PC-9 (cell line): ENCODE results near the gene PFAS. TPM values are rescaled to one million over a fixed set of nuclear protein-coding genes. Genes with fewer than 3 reads are reported as not detected.

Experiments used
- Bru-seq: library from RNA; stranded (reverse); fragments of 400-500 nt; gene quantifications from one replicate; lab custom pipeline; 2021; lab: Mats Ljungman, UMichigan
- BruChase-seq, 2 experiments: library from RNA; stranded (reverse); fragments of 400-500 nt; gene quantifications; one replicate each; lab custom pipeline; 2021; lab: Mats Ljungman, UMichigan
- BruUV-seq: library from RNA; stranded (reverse); fragments of 400-500 nt; replicated peaks from 2 replicates; lab custom pipeline; 2021; lab: Mats Ljungman, UMichigan
- CTCF ChIA-PET: fragments of 300-600 bp; sonication (Branson Sonifier 250); formaldehyde crosslinking; loops from one replicate; lab custom pipeline; 2022; ENCODE audit warnings: antibody characterized with exemption; lab: Charles Lee
- POLR2A ChIA-PET: fragments of 300-600 bp; sonication (Branson Sonifier 250); formaldehyde crosslinking; loops from one replicate; lab custom pipeline; 2022; ENCODE audit warnings: antibody characterized with exemption; ENCODE audit not compliant: unreplicated experiment; lab: Charles Lee
- DNase-seq, 2 experiments: peaks; one replicate each; pipeline versions ENCODE4 v3.0.0 to v3.0.0-alpha.2; 2015 to 2022; ENCODE audit warnings: mixed read lengths in 1 of 2
- H2AFZ ChIP-seq: fragments of 200-600 bp; sonication (generic); 2 replicates; pipeline ENCODE4 v1.8.1; 2017; ENCODE audit warnings: antibody characterized with exemption
- H3F3A ChIP-seq: fragments of 200-600 bp; sonication (generic); 2 replicates; pipeline ENCODE4 v1.8.1; 2017; ENCODE audit warnings: antibody characterized with exemption, mild to moderate bottlenecking, low read depth; ENCODE audit not compliant: insufficient read depth
- H3K27ac ChIP-seq: fragments of 200-600 bp; sonication (generic); 2 replicates; pipeline ENCODE4 v1.6.1; 2016; ENCODE audit warnings: mixed run types
- H3K27me3 ChIP-seq: fragments of 200-600 bp; sonication (generic); 2 replicates; pipeline ENCODE4 v1.6.1; 2016; ENCODE audit warnings: low read depth, mixed run types; ENCODE audit not compliant: insufficient read depth
- H3K36me3 ChIP-seq: fragments of 200-600 bp; sonication (generic); 2 replicates; pipeline ENCODE4 v1.6.1; 2016; ENCODE audit warnings: low read depth, mixed run types
- H3K4me1 ChIP-seq: fragments of 200-600 bp; sonication (generic); replicated peaks from 2 replicates; pipeline ENCODE4 v1.6.1; 2016; ENCODE audit warnings: mixed run types; ENCODE audit not compliant: insufficient read depth
- H3K4me2 ChIP-seq: fragments of 200-600 bp; sonication (generic); 2 replicates; pipeline ENCODE4 v1.6.1; 2017; ENCODE audit warnings: mixed run types
- H3K4me3 ChIP-seq: fragments of 200-600 bp; sonication (generic); 2 replicates; pipeline ENCODE4 v1.6.1; 2016; ENCODE audit warnings: mixed run types
- H3K79me2 ChIP-seq: fragments of 200-600 bp; sonication (generic); 2 replicates; pipeline ENCODE4 v1.6.1; 2017; ENCODE audit warnings: low read depth, mixed run types
- H3K9me2 ChIP-seq: fragments of 200-600 bp; sonication (generic); 2 replicates; pipeline ENCODE4 v1.8.1; 2017; ENCODE audit warnings: mild to moderate bottlenecking; ENCODE audit not compliant: insufficient read depth
- H3K9me3 ChIP-seq: fragments of 200-600 bp; sonication (generic); 2 replicates; pipeline ENCODE4 v1.8.1; 2016; ENCODE audit warnings: low read depth; ENCODE audit not compliant: insufficient read depth
- H4K20me1 ChIP-seq: fragments of 200-600 bp; sonication (generic); 2 replicates; pipeline ENCODE4 v1.8.1; 2017; ENCODE audit not compliant: insufficient read depth
- EZH2 ChIP-seq: fragments of 200-600 bp; sonication (generic); IDR thresholded peaks from 2 replicates; pipeline ENCODE4 v1.8.0; 2017; ENCODE audit warnings: antibody characterized with exemption, low read depth
- intact Hi-C: fragments of 100-400 bp; cut with micrococcal nuclease; formaldehyde crosslinking; loops from one replicate; pipeline ENCODE4 v1.10.0; 2022; ENCODE audit not compliant: unreplicated experiment
- long read RNA-seq: library from polyadenylated mRNA; stranded (forward); transcript quantifications from one replicate; pipeline ENCODE4 v2.0.0, GENCODE V29; 2022
- total RNA-seq: library from RNA; stranded (reverse); gene quantifications from 2 replicates; pipeline ENCODE4 v1.2.3, GENCODE V29; 2021
- TF ChIP-seq, protein P1 (sequence below): fragments of 200-600 bp; sonication (generic); conservative IDR thresholded peaks from 2 replicates; pipeline ENCODE4 v1.6.1; 2017; ENCODE audit warnings: mixed run types, antibody characterized with exemption, mild to moderate bottlenecking, moderate library complexity

PFAS gene, protein sequence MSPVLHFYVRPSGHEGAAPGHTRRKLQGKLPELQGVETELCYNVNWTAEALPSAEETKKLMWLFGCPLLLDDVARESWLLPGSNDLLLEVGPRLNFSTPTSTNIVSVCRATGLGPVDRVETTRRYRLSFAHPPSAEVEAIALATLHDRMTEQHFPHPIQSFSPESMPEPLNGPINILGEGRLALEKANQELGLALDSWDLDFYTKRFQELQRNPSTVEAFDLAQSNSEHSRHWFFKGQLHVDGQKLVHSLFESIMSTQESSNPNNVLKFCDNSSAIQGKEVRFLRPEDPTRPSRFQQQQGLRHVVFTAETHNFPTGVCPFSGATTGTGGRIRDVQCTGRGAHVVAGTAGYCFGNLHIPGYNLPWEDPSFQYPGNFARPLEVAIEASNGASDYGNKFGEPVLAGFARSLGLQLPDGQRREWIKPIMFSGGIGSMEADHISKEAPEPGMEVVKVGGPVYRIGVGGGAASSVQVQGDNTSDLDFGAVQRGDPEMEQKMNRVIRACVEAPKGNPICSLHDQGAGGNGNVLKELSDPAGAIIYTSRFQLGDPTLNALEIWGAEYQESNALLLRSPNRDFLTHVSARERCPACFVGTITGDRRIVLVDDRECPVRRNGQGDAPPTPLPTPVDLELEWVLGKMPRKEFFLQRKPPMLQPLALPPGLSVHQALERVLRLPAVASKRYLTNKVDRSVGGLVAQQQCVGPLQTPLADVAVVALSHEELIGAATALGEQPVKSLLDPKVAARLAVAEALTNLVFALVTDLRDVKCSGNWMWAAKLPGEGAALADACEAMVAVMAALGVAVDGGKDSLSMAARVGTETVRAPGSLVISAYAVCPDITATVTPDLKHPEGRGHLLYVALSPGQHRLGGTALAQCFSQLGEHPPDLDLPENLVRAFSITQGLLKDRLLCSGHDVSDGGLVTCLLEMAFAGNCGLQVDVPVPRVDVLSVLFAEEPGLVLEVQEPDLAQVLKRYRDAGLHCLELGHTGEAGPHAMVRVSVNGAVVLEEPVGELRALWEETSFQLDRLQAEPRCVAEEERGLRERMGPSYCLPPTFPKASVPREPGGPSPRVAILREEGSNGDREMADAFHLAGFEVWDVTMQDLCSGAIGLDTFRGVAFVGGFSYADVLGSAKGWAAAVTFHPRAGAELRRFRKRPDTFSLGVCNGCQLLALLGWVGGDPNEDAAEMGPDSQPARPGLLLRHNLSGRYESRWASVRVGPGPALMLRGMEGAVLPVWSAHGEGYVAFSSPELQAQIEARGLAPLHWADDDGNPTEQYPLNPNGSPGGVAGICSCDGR (N-terminal part only)
- total RNA-seq (54.5 and 68.2 TPM in 2 replicates), Bru-seq, nascent RNA (percentile 68 among the genes with signal in this experiment), BruChase-seq, experiment 1, labeled RNA remaining after a 2-hour chase (percentile 68 among the genes with signal in this experiment), BruChase-seq, experiment 2, labeled RNA remaining after a 6-hour chase (percentile 82 among the genes with signal in this experiment)
- long read RNA-seq, full-length matches to known transcripts: 6 of 20 reads
- long read RNA-seq, partial matches to known transcripts: 14 of 20 reads
- long read RNA-seq, other reads (novel, unspliced or antisense): 0 of 20 reads

DNA sequence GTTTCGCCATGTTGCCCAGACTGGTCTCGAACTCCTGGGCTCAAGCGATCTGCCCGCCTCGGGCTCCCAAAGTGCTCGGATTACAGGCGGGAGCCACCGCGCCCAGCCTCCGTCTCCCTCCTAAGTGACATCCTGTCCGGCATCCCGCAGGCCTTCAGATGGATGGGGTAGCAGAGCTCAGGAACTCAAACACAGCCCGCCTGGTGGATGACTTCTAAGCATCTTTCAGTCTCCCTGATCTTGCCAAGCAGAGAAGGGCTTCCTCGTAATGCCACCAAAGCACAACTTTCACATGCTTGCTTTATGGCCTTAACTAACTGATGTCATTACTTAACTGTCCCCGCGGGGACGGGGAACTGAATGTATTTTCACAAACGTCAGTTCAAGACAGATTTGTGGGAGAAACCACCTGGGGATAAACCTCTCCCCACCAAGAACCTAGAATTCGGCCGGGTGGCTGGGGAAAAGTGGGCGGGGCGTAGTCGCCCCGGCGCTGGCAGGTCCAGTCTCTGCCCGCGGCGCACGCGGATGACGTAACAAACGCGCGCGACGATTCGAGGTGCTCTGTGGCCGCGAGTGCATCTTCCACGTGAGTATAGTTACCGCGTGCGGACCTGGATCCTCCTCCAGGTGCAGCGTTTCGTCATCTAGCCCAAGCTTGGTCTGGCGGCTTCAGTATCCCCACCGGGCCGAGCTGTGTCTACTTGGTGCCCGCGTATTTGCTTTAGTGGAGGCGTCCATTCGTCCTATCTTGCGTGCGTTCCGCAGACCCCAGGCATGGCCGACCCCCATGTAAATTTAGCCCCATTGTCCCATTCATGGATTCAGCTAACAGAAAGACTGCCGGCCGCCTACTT, at the start of gene PFAS:
Gene PFAS, plus strand, starts transcription at position 539 of the 857 bp plus-strand sequence. CDS start 4,649 bp downstream, outside the sequence.
- no peaks in the 10 kb centered on the region for H3K27me3 ChIP-seq
- intact Hi-C loops: loop anchor here (1.0 to 2.0 kb wide), 3 partner anchors 46 to 136 kb away; partner anchors contain the start of gene SLC25A35
- POLR2A ChIA-PET: interaction anchor here (0.6 to 1.1 kb wide), 4 partner anchors 30 to 134 kb away, joined by 3 to 17 read pairs (median 4); no protein-coding TSS in a partner anchor
- no peaks in the 10 kb centered on the region for H3K36me3 ChIP-seq
- H3K4me2 ChIP-seq: peak within 1 kb of the TSS; percentile 80
- peak; percentile 83 to 96 for DNase-seq
- no peaks in the 10 kb centered on the region for H3K9me2 ChIP-seq
- H3K4me1 ChIP-seq: peaks cover 8% of the 10 kb centered on the region; the same call in 1 of the 2 replicates
- TF ChIP-seq EZH2: no peak
- TF ChIP-seq, protein P1, sequence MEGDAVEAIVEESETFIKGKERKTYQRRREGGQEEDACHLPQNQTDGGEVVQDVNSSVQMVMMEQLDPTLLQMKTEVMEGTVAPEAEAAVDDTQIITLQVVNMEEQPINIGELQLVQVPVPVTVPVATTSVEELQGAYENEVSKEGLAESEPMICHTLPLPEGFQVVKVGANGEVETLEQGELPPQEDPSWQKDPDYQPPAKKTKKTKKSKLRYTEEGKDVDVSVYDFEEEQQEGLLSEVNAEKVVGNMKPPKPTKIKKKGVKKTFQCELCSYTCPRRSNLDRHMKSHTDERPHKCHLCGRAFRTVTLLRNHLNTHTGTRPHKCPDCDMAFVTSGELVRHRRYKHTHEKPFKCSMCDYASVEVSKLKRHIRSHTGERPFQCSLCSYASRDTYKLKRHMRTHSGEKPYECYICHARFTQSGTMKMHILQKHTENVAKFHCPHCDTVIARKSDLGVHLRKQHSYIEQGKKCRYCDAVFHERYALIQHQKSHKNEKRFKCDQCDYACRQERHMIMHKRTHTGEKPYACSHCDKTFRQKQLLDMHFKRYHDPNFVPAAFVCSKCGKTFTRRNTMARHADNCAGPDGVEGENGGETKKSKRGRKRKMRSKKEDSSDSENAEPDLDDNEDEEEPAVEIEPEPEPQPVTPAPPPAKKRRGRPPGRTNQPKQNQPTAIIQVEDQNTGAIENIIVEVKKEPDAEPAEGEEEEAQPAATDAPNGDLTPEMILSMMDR: no peak
- no peaks in the 10 kb centered on the region for H4K20me1 ChIP-seq
- BruUV-seq: TSS peak; percentile 13
- peak within 1 kb of the TSS; percentile 93 for H3K27ac ChIP-seq
- H3K4me3 ChIP-seq: peak within 1 kb of the TSS; percentile 99
- CTCF ChIA-PET: interaction anchor here (0.7 kb wide), 1 partner anchor 135 kb away, joined by 3 read pairs; no protein-coding TSS in a partner anchor
- H3F3A ChIP-seq: peaks cover 19% of the 10 kb centered on the region
- peaks cover 52% of the 10 kb centered on the region for H3K79me2 ChIP-seq
- peak within 1 kb of the TSS; percentile 99 for H2AFZ ChIP-seq
- no peaks in the 10 kb centered on the region for H3K9me3 ChIP-seq

DNA sequence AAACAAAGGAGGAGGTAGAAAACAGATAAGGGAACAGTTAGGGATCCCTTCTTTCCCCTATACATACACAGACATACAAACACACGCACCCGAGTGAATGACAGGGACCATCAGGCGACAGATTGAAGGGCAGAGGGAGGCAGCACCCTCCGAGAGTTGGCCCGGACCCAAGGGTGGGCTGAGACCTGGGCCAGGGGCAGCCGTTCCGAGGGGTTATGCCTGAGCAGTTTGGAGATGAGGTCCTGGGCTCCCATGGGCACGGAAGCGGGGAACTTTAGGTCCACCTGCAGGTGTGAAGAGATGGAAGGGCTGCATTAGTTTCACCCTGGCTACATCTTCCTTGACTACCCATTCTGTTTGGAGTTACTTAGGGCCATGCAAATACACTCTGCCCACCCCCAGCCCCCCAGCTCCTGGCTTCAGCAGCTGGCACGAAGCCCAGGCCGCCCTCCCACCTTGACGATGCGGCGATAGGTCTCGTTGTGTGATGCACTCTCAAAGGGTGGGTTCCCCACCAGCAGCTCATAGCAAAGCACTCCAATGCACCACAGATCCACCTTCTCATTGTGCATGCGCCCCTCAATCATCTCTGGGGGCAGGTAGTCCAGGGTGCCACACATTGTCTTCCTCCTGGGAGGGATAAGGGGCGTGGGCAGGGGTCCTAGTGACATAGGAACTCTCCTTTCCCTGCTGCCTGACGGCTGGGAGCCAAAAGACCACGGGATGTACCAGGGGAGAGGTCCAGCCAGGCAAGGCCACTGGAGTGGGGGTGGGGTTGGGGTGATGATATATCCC, 44.1 kb upstream of the PFAS start:
- no peak for DNase-seq
- no peaks in the 10 kb centered on the region for H3K9me2 ChIP-seq
- no peak overlapping the region for H3K4me2 ChIP-seq
- H3K79me2 ChIP-seq: peaks cover 25% of the 10 kb centered on the region
- H3F3A ChIP-seq: peaks cover 22% of the 10 kb centered on the region; the same call in 1 of the 2 replicates
- no peak for TF ChIP-seq EZH2
- TF ChIP-seq, protein P1: no peak
- H4K20me1 ChIP-seq: no peaks in the 10 kb centered on the region
- no peak overlapping the region for H2AFZ ChIP-seq
- H3K27ac ChIP-seq: no peak overlapping the region
- POLR2A ChIA-PET: no interaction called here
- H3K27me3 ChIP-seq: no peaks in the 10 kb centered on the region
- H3K36me3 ChIP-seq: no peaks in the 10 kb centered on the region
- no peak overlapping the region for H3K4me3 ChIP-seq
- no peaks in the 10 kb centered on the region for H3K9me3 ChIP-seq
- intact Hi-C loops: no loop called here
- H3K4me1 ChIP-seq: peaks cover 10% of the 10 kb centered on the region
- BruUV-seq: no TSS peak
- CTCF ChIA-PET: no interaction called here
